Heart left ventricle (tissue), 13 donors: ENCODE data around the gene OR52K2.

ENCODE experiments used
- CTCF ChIP-seq, 12 donors: fragments of 200-600 bp; sonication (generic) in 4 of 12; IDR thresholded peaks; one replicate each; pipeline versions ENCODE4 v1.5.0 to v1.8.0; 2018 to 2022; ENCODE audit warnings: antibody characterized with exemption in 12 of 12, mild to moderate bottlenecking in 5 of 12
- POLR2A ChIP-seq, 2 donors: fragments of 450-650 bp; IDR thresholded peaks; one replicate each; pipeline ENCODE4 v1.6.1; 2017; ENCODE audit warnings: antibody characterized with exemption in 2 of 2, mild to moderate bottlenecking in 2 of 2, moderate library complexity in 2 of 2
- donor health status: ischemic (EF 13 %, LVEDD 7.1; RV severe dilation, severe dysfunction).
- donor health status: DM: no; HTN: yes; CAD: no.
- donor health status: DM: no; HTN: no; CAD: no.
- donor health status: ischemic (EF 25% LVEDD 6.9; RV normal size, moderate dysfunction).
- donor health status: ischemic (EF 25% LVEDD 5.7; RV mildly dilated, moderate dysfunction).
- donor health status: ischemic (EF 35%, LVEDD 5.7; RV mildly dilated, moderate dysfunction).
- donor health status: nonischemic (EF 11% LVEDD 7.7; RV severe dilation, severe dysfunction).
- donor health status: DM: yes; HTN: yes; CAD: no.
- donor health status: PGD.
- donor health status: ischemic (EF 29% LVEDD 5.4; RV normal size, mild dysfunction).
- donor health status: nonischemic (EF 23%, LVEDD 6.1; RV moderate dilation, normal function).

GRCh38 chr11:4459500-4459899, 10.4 kb downstream of the OR52K2 start:
- TF ChIP-seq CTCF (IDR thresholded peaks at IDR 0.05) (no peak), POLR2A (IDR thresholded peaks at IDR 0.05) (no peak)
